ENCODE results near the gene CACYBP.

CACYBP gene

GRCh38 chr1:174956976-174957375 lies 42.8 kb upstream of the CACYBP start:
- TF ChIP-seq CTCF (IDR thresholded peaks at IDR 0.05; ENCODE audit: control extremely low read depth, extremely low read depth, low read depth, missing control alignments): no peak
- no peak for DNase-seq (ENCODE audit: extremely low spot score)
- POLR2A ChIA-PET: no interaction called here
- CTCF ChIA-PET: interaction anchor here (0.6 to 1.9 kb wide), 4 partner anchors 8 to 29 kb away, joined by 3 to 7 read pairs (median 4); no protein-coding TSS in a partner anchor

- POLR2A ChIA-PET: no interaction called here
- CTCF ChIA-PET: interaction anchor here (0.9 to 1.9 kb wide), 6 partner anchors 10 to 28 kb away, joined by 3 to 7 read pairs (median 3); no protein-coding TSS in a partner anchor
- no peak for TF ChIP-seq CTCF (IDR thresholded peaks at IDR 0.05; ENCODE audit: control extremely low read depth, extremely low read depth, low read depth, missing control alignments)
- no peak for DNase-seq (ENCODE audit: extremely low spot score)
Measured at GRCh38 chr1:174957829-174958228, 41.9 kb upstream of the CACYBP start.

GRCh38 chr1:174958396-174958795 lies 41.4 kb upstream of the CACYBP start:
- DNase-seq (ENCODE audit: extremely low spot score): no peak
- POLR2A ChIA-PET: no interaction called here
- no peak for TF ChIP-seq CTCF (IDR thresholded peaks at IDR 0.05; ENCODE audit: control extremely low read depth, extremely low read depth, low read depth, missing control alignments)
- CTCF ChIA-PET: interaction anchor here (0.9 to 1.9 kb wide), 5 partner anchors 9 to 28 kb away, joined by 3 to 7 read pairs (median 3); no protein-coding TSS in a partner anchor

- ChIA-PET POLR2A (no interaction called here), CTCF (interaction anchor here (1.3 kb wide), 1 partner anchor 23 kb away, joined by 6 read pairs; no protein-coding TSS in a partner anchor)
- TF ChIP-seq CTCF (IDR thresholded peaks at IDR 0.05; ENCODE audit: control extremely low read depth, extremely low read depth, low read depth, missing control alignments): no peak
- no peak for DNase-seq (ENCODE audit: extremely low spot score)
Measured at GRCh38 chr1:174960362-174960761, 39.4 kb upstream of the CACYBP start.

- POLR2A ChIA-PET: no interaction called here
- no peak for DNase-seq (ENCODE audit: extremely low spot score)
- CTCF ChIA-PET: interaction anchor here (0.8 to 1.9 kb wide), 2 partner anchors 35 to 89 kb away, joined by 3 to 5 read pairs; no protein-coding TSS in a partner anchor
- TF ChIP-seq CTCF (IDR thresholded peaks at IDR 0.05; ENCODE audit: control extremely low read depth, extremely low read depth, low read depth, missing control alignments): no peak
Measured at GRCh38 chr1:174963529-174964125, 36.1 kb upstream of the CACYBP start.

- no peak for DNase-seq (ENCODE audit: extremely low spot score)
- ChIA-PET POLR2A (no interaction called here), CTCF (interaction anchor here (0.8 to 1.9 kb wide), 3 partner anchors 14 to 90 kb away, joined by 3 to 5 read pairs (median 3); no protein-coding TSS in a partner anchor)
Measured at GRCh38 chr1:174964261-174964971, 35.3 kb upstream of the CACYBP start.

More at GRCh38 chr1:174964261-174964971, 35.3 kb upstream of the CACYBP start:
- TF ChIP-seq CTCF (IDR thresholded peaks at IDR 0.05; ENCODE audit: control extremely low read depth, extremely low read depth, low read depth, missing control alignments): no peak
